T-helper 17 cell (primary cell): ENCODE data around the gene PRRT4. TPM values are rescaled to one million over a fixed set of nuclear protein-coding genes. Genes with fewer than 3 reads are reported as not detected.

Experiments
- ATAC-seq: fragments of 150-1000 bp; cut with Tn5 transposase; 2 replicates; pipeline ENCODE4 v1.10.0; 2021; ENCODE audit warnings: mild to moderate bottlenecking, moderate library complexity
- DNase-seq, 3 donors: peaks; one replicate each; pipeline versions ENCODE4 v3.0.0 to v3.0.0-alpha.2; 2020 to 2021
- H3K9me3 ChIP-seq: one replicate; pipeline ENCODE4 v1.7.0; 2013; ENCODE audit warnings: low read length, mild to moderate bottlenecking; ENCODE audit not compliant: control insufficient read depth, poor library complexity, severe bottlenecking
- H3K27ac Mint-ChIP-seq: one replicate; pipeline ENCODE4 v1.8.0; 2022; ENCODE audit warnings: mild to moderate bottlenecking, moderate library complexity, mixed read lengths
- H3K27me3 Mint-ChIP-seq: one replicate; pipeline ENCODE4 v1.8.0; 2022; ENCODE audit warnings: mixed read lengths
- H3K36me3 Mint-ChIP-seq: one replicate; pipeline ENCODE4 v1.8.0; 2022; ENCODE audit warnings: low read depth, mixed read lengths
- H3K4me1 Mint-ChIP-seq: one replicate; pipeline ENCODE4 v1.8.0; 2022; ENCODE audit warnings: mild to moderate bottlenecking, mixed read lengths
- H3K4me3 Mint-ChIP-seq: one replicate; pipeline ENCODE4 v1.8.0; 2022; ENCODE audit warnings: mild to moderate bottlenecking, moderate library complexity, mixed read lengths
- total RNA-seq, 4 donors: library from RNA in 2 of 4; stranded (reverse) in 2 of 4; gene quantifications; one replicate each; pipeline ENCODE4 v1.2.3 and lab custom pipeline; 2022 to 2026

PRRT4 gene
- total RNA-seq, 2 donors from 2014 or later = 0.65 TPM; not detected in 1

GRCh38 chr7:128307061-128307460 is 54.4 kb downstream of the PRRT4 start:
- Mint-ChIP-seq H3K27ac (no peak overlapping the region), H3K4me1 (peaks cover 6% of the 10 kb centered on the region), H3K36me3 (peaks cover 12% of the 10 kb centered on the region), H3K27me3 (no peaks in the 10 kb centered on the region), H3K4me3 (no peak overlapping the region)
- DNase-seq (no peak), ATAC-seq (no peak)
- no peaks in the 10 kb centered on the region for H3K9me3 ChIP-seq

GRCh38 chr7:128304212-128304611 is 57.3 kb downstream of the PRRT4 start:
- Mint-ChIP-seq H3K27ac (no peak overlapping the region), H3K27me3 (no peaks in the 10 kb centered on the region), H3K36me3 (peaks cover 9% of the 10 kb centered on the region), H3K4me3 (no peak overlapping the region), H3K4me1 (peaks cover 6% of the 10 kb centered on the region)
- ATAC-seq = no peak
- DNase-seq = no peak
- H3K9me3 ChIP-seq = no peaks in the 10 kb centered on the region

- Mint-ChIP-seq H3K27ac (no peak overlapping the region), H3K27me3 (no peaks in the 10 kb centered on the region), H3K4me3 (no peak overlapping the region), H3K4me1 (peaks cover 6% of the 10 kb centered on the region), H3K36me3 (peaks cover 6% of the 10 kb centered on the region)
- ATAC-seq (no peak), DNase-seq (no peak)
- no peaks in the 10 kb centered on the region for H3K9me3 ChIP-seq
Observed at GRCh38 chr7:128303643-128304042, 57.8 kb downstream of the PRRT4 start.

GRCh38 chr7:128303133-128303532 is 58.4 kb downstream of the PRRT4 start:
- Mint-ChIP-seq H3K27me3 (no peaks in the 10 kb centered on the region), H3K36me3 (peaks cover 6% of the 10 kb centered on the region)
- DNase-seq = no peak

GRCh38 chr7:128302139-128302538 is 59.4 kb downstream of the PRRT4 start:
- H3K27ac Mint-ChIP-seq = no peak overlapping the region
- ATAC-seq (no peak), DNase-seq (no peak)
- H3K36me3 Mint-ChIP-seq = peaks cover 6% of the 10 kb centered on the region
- H3K4me1 Mint-ChIP-seq = peaks cover 6% of the 10 kb centered on the region
- H3K4me3 Mint-ChIP-seq = no peak overlapping the region
- no peaks in the 10 kb centered on the region for H3K9me3 ChIP-seq
- H3K27me3 Mint-ChIP-seq = no peaks in the 10 kb centered on the region

More at GRCh38 chr7:128303133-128303532, 58.4 kb downstream of the PRRT4 start:
- H3K9me3 ChIP-seq = no peaks in the 10 kb centered on the region
- H3K27ac Mint-ChIP-seq = peak overlapping the region; percentile 14
- ATAC-seq = no peak
- no peak overlapping the region for H3K4me3 Mint-ChIP-seq
- peaks cover 6% of the 10 kb centered on the region for H3K4me1 Mint-ChIP-seq

Other genes starting within 250 kb of the PRRT4 start
- not detected for gene LEP, start 120.4 kb downstream of the PRRT4 start, total RNA-seq
- 10 to 100 TPM; 24.1 to 24.9 TPM for gene RBM28, start 17.8 kb downstream of the PRRT4 start, total RNA-seq
- 10 to 100 TPM; 52.5 to 55.9 TPM for gene IMPDH1, start 48.3 kb upstream of the PRRT4 start, total RNA-seq
- gene HILPDA, start 94.2 kb upstream of the PRRT4 start, total RNA-seq = 1 to 10 TPM in 1 of 2 donors, under 1 TPM in 1; 0.96 to 1.1 TPM
- gene METTL2B, start 115.1 kb upstream of the PRRT4 start, total RNA-seq = 10 to 100 TPM; 15.8 to 19.9 TPM